ENCODE measurements around the gene KCTD11. TPM values are rescaled to one million over a fixed set of nuclear protein-coding genes. Genes with fewer than 3 reads are reported as not detected.
A peak's percentile ranks its signal among the peaks of the same experiment; 100 is the strongest.
"Not testable (repeated sequence)": the region's sequence is repeated elsewhere in the genome, so short reads cannot be mapped to it uniquely, and the experiment has no call there.

Gene KCTD11
- total RNA-seq, 2 experiments from 2014 or later, result 11.2 to 12.5 TPM

- peaks cover 26% of the 10 kb centered on the region for H3K36me3 Mint-ChIP-seq (ENCODE audit: low read depth)
- H3K27ac Mint-ChIP-seq, result peak overlapping the region; percentile 71
- H3K4me3 Mint-ChIP-seq, result no peak overlapping the region
- peaks cover 54% of the 10 kb centered on the region for H3K4me1 Mint-ChIP-seq
- CTCF ChIA-PET, result interaction anchor here (0.6 to 5.0 kb wide), 11 partner anchors 18 to 319 kb away, joined by 3 to 45 read pairs (median 6); partner anchors contain the start of genes ACAP1, TMEM102 and TNK1
- POLR2A ChIA-PET, result no interaction called here
- no peaks in the 10 kb centered on the region for H3K9me3 Mint-ChIP-seq
- no peaks in the 10 kb centered on the region for H3K27me3 Mint-ChIP-seq
- DNase-seq, result peak; percentile 30
Measured at GRCh38 chr17:7354262-7354843, 2.4 kb downstream of the KCTD11 start.

- Mint-ChIP-seq H3K27ac (peak within 1 kb of the TSS; percentile 71), H3K9me3 (no peaks in the 10 kb centered on the region), H3K4me1 (peaks cover 47% of the 10 kb centered on the region), H3K36me3 (ENCODE audit: low read depth) (peaks cover 19% of the 10 kb centered on the region), H3K27me3 (no peaks in the 10 kb centered on the region), H3K4me3 (no peak within 1 kb of the TSS)
- CTCF ChIA-PET, result interaction anchor here (0.7 to 5.0 kb wide), 15 partner anchors 17 to 318 kb away, joined by 3 to 45 read pairs (median 5); partner anchors contain the start of genes ACAP1, NEURL4, SPEM2 and TMEM102
- no peak for DNase-seq
- POLR2A ChIA-PET, result no interaction called here
Measured at GRCh38 chr17:7355053-7355452, 3.1 kb downstream of the KCTD11 start, which contains the start of gene TMEM95. TSS of gene TMEM95 (plus strand) at chr17:7355156. CDS start at chr17:7355205, 49 bp downstream.

- DNase-seq, result no peak
- ChIA-PET CTCF (interaction anchor here (0.6 to 5.0 kb wide), 28 partner anchors 12 to 332 kb away, joined by 3 to 45 read pairs (median 4); partner anchors contain the start of genes ACAP1, MPDU1, NEURL4 and SPEM2), POLR2A (interaction anchor here (1.1 kb wide), 1 partner anchor 19 kb away, joined by 4 read pairs; the partner anchor contains the start of gene ACAP1)
- Mint-ChIP-seq H3K4me3 (no peak overlapping the region), H3K4me1 (peaks cover 43% of the 10 kb centered on the region), H3K27me3 (no peaks in the 10 kb centered on the region), H3K27ac (no peak overlapping the region), H3K9me3 (no peaks in the 10 kb centered on the region), H3K36me3 (ENCODE audit: low read depth) (peaks cover 19% of the 10 kb centered on the region)
Measured at GRCh38 chr17:7355573-7355972, 3.6 kb downstream of the KCTD11 start.

- ChIA-PET CTCF (interaction anchor here (0.6 to 5.0 kb wide), 28 partner anchors 12 to 1597 kb away, joined by 3 to 45 read pairs (median 4); partner anchors contain the start of genes ACAP1, MPDU1, NEURL4 and PLSCR3), POLR2A (interaction anchor here (1.1 kb wide), 1 partner anchor 20 kb away, joined by 4 read pairs; the partner anchor contains the start of gene ACAP1)
- Mint-ChIP-seq H3K9me3 (no peaks in the 10 kb centered on the region), H3K36me3 (ENCODE audit: low read depth) (peaks cover 15% of the 10 kb centered on the region), H3K4me3 (no peak overlapping the region), H3K27me3 (no peaks in the 10 kb centered on the region), H3K4me1 (peaks cover 38% of the 10 kb centered on the region), H3K27ac (no peak overlapping the region)
- DNase-seq, result peak; percentile 90
Measured at GRCh38 chr17:7356072-7356549, 4.1 kb downstream of the KCTD11 start.

- Mint-ChIP-seq H3K27me3 (no peaks in the 10 kb centered on the region), H3K36me3 (ENCODE audit: low read depth) (peaks cover 12% of the 10 kb centered on the region), H3K27ac (no peak overlapping the region), H3K4me3 (no peak overlapping the region), H3K4me1 (peaks cover 35% of the 10 kb centered on the region), H3K9me3 (no peaks in the 10 kb centered on the region)
- ChIA-PET POLR2A (no interaction called here), CTCF (interaction anchor here (0.7 to 5.0 kb wide), 14 partner anchors 13 to 1596 kb away, joined by 3 to 45 read pairs (median 6); partner anchors contain the start of genes ACAP1, MPDU1, PLSCR3 and SENP3)
- DNase-seq, result no peak
Measured at GRCh38 chr17:7356756-7357155, 4.8 kb downstream of the KCTD11 start.

- H3K27me3 Mint-ChIP-seq, result no peaks in the 10 kb centered on the region
- no peak overlapping the region for H3K27ac Mint-ChIP-seq
- no peaks in the 10 kb centered on the region for H3K9me3 Mint-ChIP-seq
- peaks cover 9% of the 10 kb centered on the region for H3K36me3 Mint-ChIP-seq (ENCODE audit: low read depth)
- H3K4me3 Mint-ChIP-seq, result no peak overlapping the region
- ChIA-PET CTCF (interaction anchor here (1.1 to 3.6 kb wide), 4 partner anchors 17 to 203 kb away, joined by 3 to 17 read pairs (median 6); partner anchors contain the start of genes PLSCR3, SENP3 and TNK1), POLR2A (no interaction called here)
- peaks cover 32% of the 10 kb centered on the region for H3K4me1 Mint-ChIP-seq
- DNase-seq, result no peak
Measured at GRCh38 chr17:7357381-7357780, 5.4 kb downstream of the KCTD11 start.

- CTCF ChIA-PET, result interaction anchor here (1.0 to 2.0 kb wide), 2 partner anchors 11 to 75 kb away, joined by 3 to 4 read pairs; no protein-coding TSS in a partner anchor
- H3K27me3 Mint-ChIP-seq, result no peaks in the 10 kb centered on the region
- H3K27ac Mint-ChIP-seq, result no peak overlapping the region
- H3K9me3 Mint-ChIP-seq, result no peaks in the 10 kb centered on the region
- no peaks in the 10 kb centered on the region for H3K36me3 Mint-ChIP-seq (ENCODE audit: low read depth)
- no peak for DNase-seq
- no peaks in the 10 kb centered on the region for H3K4me1 Mint-ChIP-seq
- H3K4me3 Mint-ChIP-seq, result no peak overlapping the region
- POLR2A ChIA-PET, result no interaction called here
Measured at GRCh38 chr17:7361906-7362305, 9.9 kb downstream of the KCTD11 start.

GRCh38 chr17:7363311-7363710 is 11.3 kb downstream of the KCTD11 start:
- CTCF ChIA-PET, result interaction anchor here (2.0 kb wide), 1 partner anchor 74 kb away, joined by 4 read pairs; no protein-coding TSS in a partner anchor
- H3K9me3 Mint-ChIP-seq, result no peaks in the 10 kb centered on the region
- H3K36me3 Mint-ChIP-seq (ENCODE audit: low read depth), result no peaks in the 10 kb centered on the region
- POLR2A ChIA-PET, result no interaction called here
- no peaks in the 10 kb centered on the region for H3K27me3 Mint-ChIP-seq
- H3K4me3 Mint-ChIP-seq, result no peak overlapping the region
- no peaks in the 10 kb centered on the region for H3K4me1 Mint-ChIP-seq
- H3K27ac Mint-ChIP-seq, result no peak overlapping the region
- DNase-seq, result no peak

- CTCF ChIA-PET, result interaction anchor here (0.6 to 1.2 kb wide), 4 partner anchors 14 to 223 kb away, joined by 3 to 4 read pairs (median 3); partner anchors contain the start of gene TMEM256
- H3K9me3 Mint-ChIP-seq; DNase-seq; H3K4me1 Mint-ChIP-seq; H3K27ac Mint-ChIP-seq; H3K36me3 Mint-ChIP-seq (ENCODE audit: low read depth); H3K4me3 Mint-ChIP-seq; H3K27me3 Mint-ChIP-seq: not testable (repeated sequence)
- POLR2A ChIA-PET, result interaction anchor here (0.5 kb wide), 1 partner anchor 125 kb away, joined by 3 read pairs; no protein-coding TSS in a partner anchor
Measured at GRCh38 chr17:7365963-7366362, 14.0 kb downstream of the KCTD11 start.

- H3K27me3 Mint-ChIP-seq, result peaks cover 4% of the 10 kb centered on the region
- H3K36me3 Mint-ChIP-seq (ENCODE audit: low read depth), result no peaks in the 10 kb centered on the region
- H3K4me1 Mint-ChIP-seq, result no peaks in the 10 kb centered on the region
- no peaks in the 10 kb centered on the region for H3K9me3 Mint-ChIP-seq
- no peak for DNase-seq
- ChIA-PET POLR2A (no interaction called here), CTCF (interaction anchor here (0.6 to 0.7 kb wide), 2 partner anchors 248 to 346 kb away, joined by 3 to 4 read pairs; no protein-coding TSS in a partner anchor)
- H3K4me3 Mint-ChIP-seq, result no peak overlapping the region
- no peak overlapping the region for H3K27ac Mint-ChIP-seq
Measured at GRCh38 chr17:7367083-7367482, 15.1 kb downstream of the KCTD11 start.

- no peaks in the 10 kb centered on the region for H3K36me3 Mint-ChIP-seq (ENCODE audit: low read depth)
- H3K27ac Mint-ChIP-seq, result no peak overlapping the region
- H3K4me3 Mint-ChIP-seq, result no peak overlapping the region
- H3K4me1 Mint-ChIP-seq, result no peaks in the 10 kb centered on the region
- no peaks in the 10 kb centered on the region for H3K9me3 Mint-ChIP-seq
- DNase-seq, result no peak
- H3K27me3 Mint-ChIP-seq, result peaks cover 4% of the 10 kb centered on the region
- ChIA-PET POLR2A (no interaction called here), CTCF (interaction anchor here (1.1 kb wide), 1 partner anchor 26 kb away, joined by 3 read pairs; the partner anchor contains the start of gene PLSCR3)
Measured at GRCh38 chr17:7367918-7368598, 16.1 kb downstream of the KCTD11 start.

- H3K4me3 Mint-ChIP-seq; H3K27ac Mint-ChIP-seq; H3K9me3 Mint-ChIP-seq; H3K27me3 Mint-ChIP-seq; H3K36me3 Mint-ChIP-seq (ENCODE audit: low read depth); DNase-seq; H3K4me1 Mint-ChIP-seq; POLR2A ChIA-PET: not testable (repeated sequence)
- CTCF ChIA-PET, result interaction anchor here (1.1 kb wide), 1 partner anchor 26 kb away, joined by 3 read pairs; the partner anchor contains the start of gene PLSCR3
Measured at GRCh38 chr17:7368599-7368994, 16.6 kb downstream of the KCTD11 start.

Data from activated CD4-positive, alpha-beta T cell treated with anti-CD3 and anti-CD28 coated beads, Interleukin-2, amount 10 ng/mL, durations not matched to agents 7 days and 5 days (primary cell).